GM18499 (cell line): ENCODE measurements around the gene UBP1.
"Not testable (repeated sequence)": the region's sequence is repeated elsewhere in the genome, so short reads cannot be mapped to it uniquely, and the experiment has no call there.

Experiments used
- ATAC-seq: cut with Tn5 transposase; IDR thresholded peaks from one replicate; pipeline ENCODE4 v1.9.1; 2021; ENCODE audit warnings: moderate number of reproducible peaks; ENCODE audit not compliant: insufficient read depth, unreplicated experiment

UBP1 gene

GRCh38 chr3:33437556-33438283, 2.5 kb downstream of the UBP1 start:
- ATAC-seq, result no peak

- ATAC-seq, result no peak
Measured at GRCh38 chr3:33433843-33434242, 6.4 kb downstream of the UBP1 start.

GRCh38 chr3:33430571-33430970, 9.6 kb downstream of the UBP1 start:
- no peak for ATAC-seq

- ATAC-seq, result no peak
Measured at GRCh38 chr3:33430061-33430460, 10.1 kb downstream of the UBP1 start.

GRCh38 chr3:33429306-33429705, 10.9 kb downstream of the UBP1 start:
- not testable (repeated sequence) for ATAC-seq

- ATAC-seq, result no peak
Measured at GRCh38 chr3:33428734-33429133, 11.5 kb downstream of the UBP1 start.

- ATAC-seq, result no peak
Measured at GRCh38 chr3:33426630-33427317, 13.4 kb downstream of the UBP1 start.

- ATAC-seq, result no peak
Measured at GRCh38 chr3:33426068-33426467, 14.1 kb downstream of the UBP1 start.

- ATAC-seq, result no peak
Measured at GRCh38 chr3:33425453-33425852, 14.8 kb downstream of the UBP1 start.

- no peak for ATAC-seq
Measured at GRCh38 chr3:33424606-33425452, 15.4 kb downstream of the UBP1 start.

GRCh38 chr3:33420966-33421365, 19.2 kb downstream of the UBP1 start:
- no peak for ATAC-seq

GRCh38 chr3:33419948-33420347, 20.3 kb downstream of the UBP1 start:
- no peak for ATAC-seq

- no peak for ATAC-seq
Measured at GRCh38 chr3:33417066-33417673, 23.0 kb downstream of the UBP1 start.

- not testable (repeated sequence) for ATAC-seq
Measured at GRCh38 chr3:33410816-33411215, 29.4 kb downstream of the UBP1 start.

- ATAC-seq, result no peak
Measured at GRCh38 chr3:33403756-33404155, 36.4 kb downstream of the UBP1 start.

- no peak for ATAC-seq
Measured at GRCh38 chr3:33402936-33403335, 37.3 kb downstream of the UBP1 start.

- no peak for ATAC-seq
Measured at GRCh38 chr3:33401781-33402180, 38.4 kb downstream of the UBP1 start.

GRCh38 chr3:33398410-33398809, 41.8 kb downstream of the UBP1 start:
- ATAC-seq, result no peak

GRCh38 chr3:33395900-33396299, 44.3 kb downstream of the UBP1 start:
- ATAC-seq, result no peak

- no peak for ATAC-seq
Measured at GRCh38 chr3:33394403-33395054, 45.7 kb downstream of the UBP1 start.
